Kidney tubule cell (primary cell): Measurements from ENCODE around the gene MLLT3.

Experiments used
- DNase-seq: peaks from one replicate; pipeline ENCODE4 v3.0.0-alpha.2; 2018; ENCODE audit warnings: low spot score

The MLLT3 gene

GRCh38 chr9:20477940-20478620 is 144.2 kb downstream of the MLLT3 start:
- DNase-seq = peak; percentile 65

GRCh38 chr9:20476912-20477521 is 145.3 kb downstream of the MLLT3 start:
- no peak for DNase-seq

- DNase-seq = no peak
Observed at GRCh38 chr9:20474496-20474895, 147.8 kb downstream of the MLLT3 start.

- DNase-seq = no peak
Observed at GRCh38 chr9:20473515-20474013, 148.7 kb downstream of the MLLT3 start.

GRCh38 chr9:20472342-20473045 is 149.8 kb downstream of the MLLT3 start:
- no peak for DNase-seq

GRCh38 chr9:20466328-20467008 is 155.8 kb downstream of the MLLT3 start:
- no peak for DNase-seq

GRCh38 chr9:20464242-20464641 is 158.1 kb downstream of the MLLT3 start:
- DNase-seq = no peak

GRCh38 chr9:20463823-20464222 is 158.5 kb downstream of the MLLT3 start:
- no peak for DNase-seq

GRCh38 chr9:20462410-20462809 is 159.9 kb downstream of the MLLT3 start:
- DNase-seq = no peak

- no peak for DNase-seq
Observed at GRCh38 chr9:20447291-20447690, 175.0 kb downstream of the MLLT3 start.

GRCh38 chr9:20446248-20446647 is 176.1 kb downstream of the MLLT3 start:
- no peak for DNase-seq

- no peak for DNase-seq
Observed at GRCh38 chr9:20442461-20443319, 179.6 kb downstream of the MLLT3 start.

- DNase-seq = no peak
Observed at GRCh38 chr9:20441711-20442423, 180.4 kb downstream of the MLLT3 start.

GRCh38 chr9:20441166-20441565 is 181.1 kb downstream of the MLLT3 start:
- no peak for DNase-seq

- no peak for DNase-seq
Observed at GRCh38 chr9:20437476-20437875, 184.8 kb downstream of the MLLT3 start.

GRCh38 chr9:20436476-20437195 is 185.7 kb downstream of the MLLT3 start:
- no peak for DNase-seq

- DNase-seq = no peak
Observed at GRCh38 chr9:20428976-20429375, 193.3 kb downstream of the MLLT3 start.

GRCh38 chr9:20427359-20427758 is 194.9 kb downstream of the MLLT3 start:
- no peak for DNase-seq

- no peak for DNase-seq
Observed at GRCh38 chr9:20426019-20426418, 196.3 kb downstream of the MLLT3 start.

GRCh38 chr9:20419533-20419932 is 202.8 kb downstream of the MLLT3 start:
- no peak for DNase-seq
